Activated CD4-positive, alpha-beta T cell treated with anti-CD3 and anti-CD28 coated beads for 4 hours (primary cell): ENCODE data around the gene SLC15A4.

Experiments
- DNase-seq, 2 donors: peaks; one replicate each; pipeline ENCODE4 v3.0.0-alpha.2; 2020

The SLC15A4 gene

GRCh38 chr12:128791395-128792322, 32.1 kb downstream of the SLC15A4 start:
- DNase-seq = no peak

DNA sequence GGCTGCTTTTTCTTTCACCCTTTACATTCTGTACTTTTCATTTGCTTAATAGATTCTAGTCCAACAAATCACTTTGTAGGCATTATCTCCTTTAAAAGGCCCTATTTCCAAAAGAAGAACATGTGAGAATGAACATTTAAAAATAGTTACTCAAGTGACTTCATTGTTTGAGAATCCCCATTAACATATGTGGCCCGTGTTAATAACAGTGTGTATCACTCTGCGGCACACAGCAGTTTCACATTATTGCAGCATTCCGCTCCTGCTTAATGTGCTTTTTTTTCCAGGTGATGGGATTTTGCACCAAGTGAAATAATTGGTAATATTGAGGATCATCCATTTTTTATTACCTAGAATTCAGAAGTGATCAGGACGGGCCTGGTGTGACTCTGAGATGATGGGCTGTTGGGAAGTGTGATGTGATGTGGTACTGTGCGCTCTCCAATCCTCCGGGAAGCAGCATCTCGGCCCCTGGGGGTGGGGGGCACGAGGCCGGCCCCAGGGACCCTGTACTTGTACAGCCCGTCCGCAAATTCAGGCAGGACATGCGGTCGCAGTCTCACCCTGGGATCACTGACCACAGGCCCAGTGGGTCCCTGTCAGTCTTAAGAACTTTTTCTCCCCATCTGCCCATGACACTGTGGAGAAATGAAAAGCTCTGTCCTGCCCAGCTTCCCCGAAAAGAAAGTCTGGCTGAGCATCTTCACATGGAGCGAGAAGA, 32.9 kb downstream of the SLC15A4 start:
- DNase-seq = no peak

DNA sequence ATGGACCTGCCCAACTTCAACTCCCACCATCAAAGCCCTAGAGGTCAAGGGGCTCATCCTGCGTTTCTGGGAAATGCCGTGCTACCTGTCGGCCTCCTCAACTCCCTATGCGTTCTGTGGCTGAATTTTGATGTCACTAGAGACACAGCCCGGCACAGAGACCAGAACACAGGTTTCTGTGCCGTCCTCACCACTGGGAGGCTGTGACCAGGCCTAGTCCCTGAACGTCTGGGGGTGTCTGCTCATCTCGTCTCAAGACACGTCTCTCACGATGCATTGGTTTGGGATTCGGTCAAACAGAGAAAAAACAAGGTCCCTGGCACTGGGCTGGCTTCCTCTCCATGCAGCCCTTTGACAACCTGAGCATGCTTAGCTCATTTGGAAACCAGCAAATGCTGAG, 33.5 kb downstream of the SLC15A4 start:
- no peak for DNase-seq

DNA sequence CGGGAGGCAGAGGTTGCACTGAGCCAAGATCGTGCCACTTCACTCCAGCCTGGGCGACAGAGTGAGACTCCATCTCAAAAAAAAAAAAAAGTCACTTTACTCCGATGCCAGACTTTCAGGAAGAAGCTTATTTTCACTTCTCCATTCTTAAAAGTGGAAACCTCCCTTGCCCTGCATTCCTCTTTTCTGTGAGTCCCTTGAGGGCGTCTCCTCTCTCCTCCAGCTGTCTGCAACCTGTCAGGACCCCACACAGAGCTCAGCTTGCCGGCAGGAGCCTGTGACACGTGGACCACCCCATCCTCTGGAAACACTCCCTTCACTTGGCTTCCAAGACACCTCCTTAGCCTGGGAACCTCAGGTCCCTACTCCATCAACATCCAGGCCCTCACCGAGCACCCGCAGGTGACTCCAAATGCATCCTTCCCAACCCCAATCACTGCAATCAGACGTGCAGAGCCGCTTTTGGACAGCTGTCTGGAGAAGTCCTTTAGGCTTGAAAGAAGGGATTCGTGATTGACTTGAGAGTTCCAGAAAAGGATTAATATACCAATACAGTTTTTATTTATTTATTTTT, 34.3 kb downstream of the SLC15A4 start:
- no peak for DNase-seq

GRCh38 chr12:128787827-128788226, 35.9 kb downstream of the SLC15A4 start:
- no peak for DNase-seq

- no peak for DNase-seq
Measured at GRCh38 chr12:128786741-128787391, 36.9 kb downstream of the SLC15A4 start.

- DNase-seq = no peak
Measured at GRCh38 chr12:128784030-128784760, 39.6 kb downstream of the SLC15A4 start.

DNA sequence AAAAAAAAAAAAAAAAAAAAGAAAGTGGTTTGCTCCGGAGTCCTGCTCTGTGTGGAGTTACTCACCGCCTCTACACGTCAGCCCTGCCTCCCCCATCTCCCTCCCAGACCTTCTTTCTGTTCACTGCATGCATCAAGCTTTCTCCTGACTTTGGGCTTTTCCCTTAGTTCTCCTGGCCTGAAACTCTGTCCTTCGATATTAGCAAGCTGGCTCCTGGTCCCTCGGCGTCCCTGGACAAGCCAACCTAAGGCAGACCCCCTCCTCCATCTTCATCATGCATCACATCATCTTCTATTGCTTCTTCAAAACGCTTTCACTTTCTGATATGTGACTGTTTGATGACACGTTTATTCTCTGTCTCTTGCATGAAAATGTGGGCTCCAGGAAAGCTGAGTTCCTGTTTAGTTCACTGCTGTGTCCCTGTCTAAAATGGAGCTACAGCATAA, 40.6 kb downstream of the SLC15A4 start:
- no peak for DNase-seq

- DNase-seq = no peak
Measured at GRCh38 chr12:128779901-128780300, 43.9 kb downstream of the SLC15A4 start.

DNA sequence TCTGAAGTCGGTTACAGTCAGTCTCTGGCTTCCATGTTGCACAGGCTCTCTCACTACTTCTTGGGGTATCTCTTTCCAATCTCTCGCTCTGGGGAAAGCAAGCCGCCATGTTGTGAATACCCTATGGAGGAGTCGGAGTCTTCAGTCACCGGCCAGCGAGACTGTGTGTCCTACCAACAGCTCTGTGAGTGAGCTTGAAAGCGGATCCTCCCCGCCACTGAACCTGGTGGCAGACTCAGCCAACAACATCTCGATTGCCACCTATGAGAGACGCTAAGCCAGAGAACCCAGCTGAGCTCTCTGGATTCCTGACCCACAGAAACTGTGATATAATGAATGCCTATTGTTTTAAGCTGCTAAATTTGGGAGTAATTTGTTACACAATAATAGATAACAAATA, 51.5 kb downstream of the SLC15A4 start:
- no peak for DNase-seq

- no peak for DNase-seq
Measured at GRCh38 chr12:128771681-128772080, 52.1 kb downstream of the SLC15A4 start.

DNA sequence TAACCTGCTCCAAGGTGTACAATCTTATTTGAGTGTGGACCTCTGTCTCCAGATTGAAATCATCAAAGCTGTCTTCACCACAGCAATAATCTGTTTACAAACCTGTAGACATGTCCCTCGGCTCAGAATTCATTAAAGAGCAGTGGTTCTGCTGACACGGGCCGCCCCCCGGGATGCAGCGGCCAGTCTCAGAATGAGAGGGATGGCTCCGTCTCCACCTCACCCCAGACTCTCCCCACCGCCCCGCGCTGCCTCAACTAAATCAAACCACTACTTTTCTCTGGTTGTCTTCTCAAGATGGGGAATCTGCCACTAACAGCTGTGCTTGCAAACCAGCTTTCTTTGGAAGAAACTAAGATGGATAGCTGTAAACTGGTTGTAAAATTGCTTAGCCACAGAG, 56.2 kb downstream of the SLC15A4 start:
- no peak for DNase-seq

DNA sequence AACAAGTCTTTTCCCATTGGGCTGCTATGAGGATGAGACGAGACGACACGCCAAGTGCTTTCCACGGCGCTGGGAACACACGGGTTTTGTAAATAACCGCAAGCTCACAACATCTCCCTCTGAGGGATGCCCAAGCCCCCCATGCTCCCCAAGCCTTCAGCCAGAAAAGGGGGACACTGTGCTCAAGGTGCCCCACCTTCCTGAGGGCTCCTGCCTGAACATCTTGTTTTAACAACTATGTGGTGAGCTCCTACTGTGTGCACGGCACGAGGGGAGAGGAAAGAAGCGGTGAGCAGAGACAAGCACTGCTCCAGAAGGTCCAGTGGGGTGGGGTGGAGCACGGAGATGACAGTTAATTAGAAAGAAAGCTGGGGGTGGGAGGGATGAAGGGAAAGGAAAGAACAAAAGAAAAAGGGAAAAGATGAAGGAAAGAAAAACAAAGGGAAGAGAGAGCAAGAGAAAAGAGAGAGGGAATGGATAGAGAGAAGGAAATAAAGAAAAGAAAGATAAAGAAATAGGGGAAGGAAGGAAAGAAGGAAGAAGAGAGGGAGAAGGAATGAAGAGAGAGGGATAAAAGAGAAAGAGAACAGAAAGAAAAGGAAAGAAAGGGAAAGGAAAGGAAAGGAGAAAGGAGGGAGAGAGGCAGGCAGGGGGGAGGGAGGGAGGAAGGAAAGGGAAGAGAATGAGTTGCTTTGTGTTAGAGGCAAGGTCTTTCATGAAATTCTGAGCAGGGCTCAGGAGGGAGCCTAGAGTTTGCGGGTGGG, 56.8 kb downstream of the SLC15A4 start:
- DNase-seq = no peak

- DNase-seq = no peak
Measured at GRCh38 chr12:128763395-128763794, 60.4 kb downstream of the SLC15A4 start.

- DNase-seq = no peak
Measured at GRCh38 chr12:128761379-128761790, 62.4 kb downstream of the SLC15A4 start.

- DNase-seq = no peak
Measured at GRCh38 chr12:128755566-128755965, 68.2 kb downstream of the SLC15A4 start.

DNA sequence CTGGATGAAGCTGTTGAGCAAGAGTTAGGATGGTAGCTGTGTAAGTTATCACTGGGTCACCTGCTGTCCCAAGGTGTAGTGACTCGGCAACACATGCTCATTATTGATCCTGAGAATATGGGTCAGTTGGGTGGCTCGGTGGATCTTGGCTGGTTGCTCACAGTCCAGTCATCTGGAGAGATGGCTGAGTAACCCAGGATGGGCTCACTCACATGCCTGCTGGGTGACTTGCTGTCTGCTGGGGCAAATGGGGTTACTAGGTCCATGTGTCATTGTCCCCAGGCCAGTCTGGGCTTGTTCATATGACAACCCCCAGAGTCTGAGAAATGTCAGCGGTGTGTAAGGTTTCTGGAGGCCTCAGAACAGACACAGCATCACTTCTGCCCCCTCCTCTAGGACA, 69.5 kb downstream of the SLC15A4 start:
- DNase-seq = no peak

DNA sequence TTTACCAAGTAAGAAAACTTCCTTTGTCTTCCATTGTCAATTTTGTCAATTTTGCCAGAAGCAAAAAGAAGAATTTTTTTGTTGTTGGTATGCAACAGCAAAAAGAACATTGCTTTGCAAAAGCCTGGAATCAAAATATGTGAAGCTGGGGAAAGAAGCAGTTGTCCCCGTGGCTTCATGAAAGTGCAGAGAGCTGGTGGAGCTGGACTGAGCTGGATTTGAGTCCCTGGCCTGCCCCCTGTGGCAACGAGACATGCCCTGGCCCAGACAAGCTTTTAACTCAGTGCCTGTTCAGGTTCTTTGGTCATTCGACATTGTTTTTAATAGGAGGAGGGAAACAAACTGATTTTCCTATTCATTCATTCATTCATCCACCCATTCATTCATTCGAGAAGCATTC, 70.3 kb downstream of the SLC15A4 start:
- no peak for DNase-seq

- no peak for DNase-seq
Measured at GRCh38 chr12:128752386-128752785, 71.4 kb downstream of the SLC15A4 start.

DNA sequence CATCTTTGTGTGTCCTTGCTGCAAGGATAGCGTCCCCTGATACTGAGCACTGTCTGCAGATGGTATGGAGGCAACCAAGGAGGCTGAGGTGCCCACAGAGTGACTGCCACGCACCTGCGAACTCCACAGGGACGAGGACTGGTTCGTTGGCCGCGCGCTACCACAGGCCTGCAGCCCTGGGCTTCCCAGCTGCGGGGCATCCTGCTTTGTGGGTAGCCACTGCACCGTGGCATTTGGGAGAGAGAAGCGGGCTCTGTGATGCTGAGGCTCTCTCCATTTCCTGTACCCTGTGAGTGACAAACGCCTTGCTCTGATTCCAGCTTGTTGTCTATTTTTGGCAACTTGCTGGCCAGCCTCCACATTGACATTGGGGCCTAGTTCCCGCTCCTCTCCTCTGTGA, 76.3 kb downstream of the SLC15A4 start:
- no peak for DNase-seq
